Measurements from ENCODE around the gene PMS1.
"Not testable (repeated sequence)": the region's sequence is repeated elsewhere in the genome, so short reads cannot be mapped to it uniquely, and the experiment has no call there.

PMS1 gene

DNA sequence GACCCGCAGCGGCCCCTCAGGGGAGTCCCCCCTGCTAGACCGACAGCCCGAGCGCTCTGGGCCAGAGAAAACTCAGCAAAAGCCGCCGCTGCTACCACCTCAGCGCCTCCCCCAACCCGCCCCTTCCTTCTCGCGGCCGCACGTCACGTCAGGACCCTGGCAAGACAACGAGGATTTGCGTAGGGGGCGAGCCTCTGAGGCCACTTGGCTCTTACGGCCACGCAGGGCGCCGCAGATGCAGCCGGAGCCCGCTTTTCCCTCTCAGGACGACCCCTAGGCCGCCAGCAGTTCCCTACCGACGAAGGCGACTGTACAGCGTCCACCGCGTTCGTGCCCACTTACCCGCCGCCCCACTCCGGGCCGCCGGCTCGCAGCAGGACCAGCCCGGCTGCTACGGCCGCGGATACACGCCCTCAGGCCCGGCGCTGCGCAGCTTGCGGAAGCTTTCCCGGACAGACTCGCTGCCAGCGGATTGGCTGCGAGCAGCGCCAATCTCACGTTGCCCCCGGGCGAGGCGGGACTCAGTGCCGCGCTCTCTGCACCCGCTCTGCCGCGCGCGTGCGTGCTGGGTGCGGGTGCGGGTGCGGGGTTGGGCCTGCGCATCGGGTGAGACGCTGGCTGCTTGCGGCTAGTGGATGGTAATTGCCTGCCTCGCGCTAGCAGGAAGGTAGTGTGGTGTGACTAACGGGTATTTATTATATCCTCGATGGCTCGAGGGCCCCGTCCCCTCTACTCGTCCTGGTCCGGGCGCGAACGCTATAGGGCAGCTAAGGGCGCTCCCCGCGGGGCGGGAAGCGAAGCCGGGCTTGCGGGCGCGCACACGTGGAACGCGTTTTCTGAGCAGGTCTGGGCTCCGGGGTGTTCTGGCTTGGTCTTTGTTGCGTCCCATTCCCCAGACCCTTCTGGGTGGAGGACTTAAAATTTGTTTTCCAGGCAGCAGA lies at the start of gene PMS1, which contains the start of gene ORMDL1:
Gene PMS1 (plus strand): TSS at position 524 of the 941 bp plus-strand sequence. CDS start 7,360 bp downstream, outside the sequence.
Gene ORMDL1 (minus strand): TSS at position 413 of the 941 bp plus-strand sequence. CDS start 1,744 bp downstream, outside the sequence.
- H3K4me1 Mint-ChIP-seq (ENCODE audit: low read depth), result peaks cover 41% of the 10 kb centered on the region

GRCh38 chr2:189751080-189751658 lies 33.1 kb upstream of the PMS1 start:
- Mint-ChIP-seq H3K36me3 (ENCODE audit: low read depth) (peaks cover 5% of the 10 kb centered on the region), H3K4me1 (ENCODE audit: low read depth) (peaks cover 2% of the 10 kb centered on the region), H3K27ac (no peak overlapping the region), H3K4me3 (no peak overlapping the region), H3K27me3 (ENCODE audit: low read depth) (no peaks in the 10 kb centered on the region), H3K9me3 (no peaks in the 10 kb centered on the region)

More for the DNA sequence above, at the start of gene PMS1, which contains the start of gene ORMDL1:
- H3K9me3 Mint-ChIP-seq, result no peaks in the 10 kb centered on the region
- H3K27me3 Mint-ChIP-seq (ENCODE audit: low read depth), result no peaks in the 10 kb centered on the region
- peak within 1 kb of the TSS; percentile 91 for H3K27ac Mint-ChIP-seq
- peaks cover 38% of the 10 kb centered on the region for H3K36me3 Mint-ChIP-seq (ENCODE audit: low read depth)
- H3K4me3 Mint-ChIP-seq, result peak within 1 kb of the TSS; percentile 90

- Mint-ChIP-seq H3K27ac (no peak overlapping the region), H3K36me3 (ENCODE audit: low read depth) (peaks cover 2% of the 10 kb centered on the region), H3K4me3 (no peak overlapping the region), H3K4me1 (ENCODE audit: low read depth) (no peaks in the 10 kb centered on the region), H3K27me3 (ENCODE audit: low read depth) (no peaks in the 10 kb centered on the region), H3K9me3 (no peaks in the 10 kb centered on the region)
Measured at GRCh38 chr2:189756311-189756952, 27.8 kb upstream of the PMS1 start.

GRCh38 chr2:189760154-189760553 lies 24.1 kb upstream of the PMS1 start:
- H3K4me1 Mint-ChIP-seq (ENCODE audit: low read depth); H3K27me3 Mint-ChIP-seq (ENCODE audit: low read depth); H3K27ac Mint-ChIP-seq; H3K4me3 Mint-ChIP-seq; H3K9me3 Mint-ChIP-seq; H3K36me3 Mint-ChIP-seq (ENCODE audit: low read depth): not testable (repeated sequence)

DNA sequence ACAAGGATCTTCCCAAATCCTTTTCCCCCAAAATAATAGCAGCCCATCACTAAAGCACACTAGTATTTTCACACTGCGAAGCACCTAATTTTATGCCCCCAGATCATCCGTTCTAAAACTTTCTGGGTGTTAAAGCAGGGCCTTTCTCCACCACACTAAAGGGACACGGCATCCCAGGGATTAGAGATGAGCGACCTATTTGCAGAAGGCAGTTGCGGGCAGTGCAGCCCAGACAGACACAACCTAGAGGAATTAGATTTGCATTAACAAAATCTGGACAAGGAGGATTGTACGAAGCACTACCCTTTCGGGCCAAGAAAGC lies 22.1 kb upstream of the PMS1 start:
- Mint-ChIP-seq H3K27ac (peak overlapping the region; percentile 99), H3K36me3 (ENCODE audit: low read depth) (peaks cover 9% of the 10 kb centered on the region), H3K4me1 (ENCODE audit: low read depth) (peaks cover 9% of the 10 kb centered on the region), H3K9me3 (no peaks in the 10 kb centered on the region), H3K4me3 (peak overlapping the region; percentile 95), H3K27me3 (ENCODE audit: low read depth) (no peaks in the 10 kb centered on the region)

GRCh38 chr2:189762551-189763298 lies 21.5 kb upstream of the PMS1 start, which contains the start of gene OSGEPL1:
OSGEPL1 (minus strand) TSS chr2:189762792; CDS start chr2:189761640, 1,152 bp downstream.
- Mint-ChIP-seq H3K9me3 (no peaks in the 10 kb centered on the region), H3K4me3 (peak within 1 kb of the TSS; percentile 95), H3K27ac (peak within 1 kb of the TSS; percentile 99), H3K27me3 (ENCODE audit: low read depth) (no peaks in the 10 kb centered on the region), H3K4me1 (ENCODE audit: low read depth) (peaks cover 9% of the 10 kb centered on the region), H3K36me3 (ENCODE audit: low read depth) (peaks cover 9% of the 10 kb centered on the region)

DNA sequence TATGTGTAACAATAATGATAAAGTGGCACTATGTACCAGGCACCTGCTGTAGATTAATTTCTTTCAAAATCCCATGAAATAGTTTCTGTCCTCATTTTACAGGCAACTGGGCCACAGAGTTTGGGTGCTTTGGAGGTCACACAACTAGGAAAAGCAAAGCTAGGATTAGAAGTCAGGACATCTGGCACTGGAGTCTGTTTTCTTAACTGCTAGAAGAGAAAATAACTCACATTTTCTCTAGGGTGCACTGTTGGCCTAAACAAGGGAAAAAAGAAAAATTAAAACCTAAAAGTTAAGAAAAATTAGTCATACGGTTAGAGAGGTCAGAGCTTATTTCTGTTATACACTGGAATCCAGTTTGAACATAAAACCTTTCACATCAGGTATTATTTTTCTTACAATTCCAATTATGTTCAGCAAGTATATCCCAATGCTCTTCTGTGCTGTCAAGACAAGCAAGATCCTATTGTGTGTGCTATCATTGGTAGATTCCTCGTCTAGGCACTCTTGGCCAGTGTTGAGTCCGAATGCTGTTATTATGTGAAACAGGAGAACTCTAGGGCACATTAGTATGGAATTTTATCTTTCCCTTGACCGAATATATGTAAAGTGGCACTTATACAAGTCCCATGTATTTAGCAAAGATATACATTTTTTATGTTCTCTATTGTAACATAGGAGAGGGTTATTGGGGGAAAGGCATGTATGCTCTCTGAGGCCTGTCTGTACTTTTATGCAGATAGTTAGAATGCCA lies 20.2 kb upstream of the PMS1 start:
- Mint-ChIP-seq H3K4me1 (ENCODE audit: low read depth) (peaks cover 9% of the 10 kb centered on the region), H3K36me3 (ENCODE audit: low read depth) (peaks cover 15% of the 10 kb centered on the region), H3K27ac (no peak overlapping the region), H3K4me3 (no peak overlapping the region), H3K27me3 (ENCODE audit: low read depth) (no peaks in the 10 kb centered on the region), H3K9me3 (no peaks in the 10 kb centered on the region)

- Mint-ChIP-seq H3K4me1 (ENCODE audit: low read depth) (no peaks in the 10 kb centered on the region), H3K36me3 (ENCODE audit: low read depth) (peaks cover 36% of the 10 kb centered on the region), H3K27ac (no peak overlapping the region), H3K27me3 (ENCODE audit: low read depth) (no peaks in the 10 kb centered on the region), H3K9me3 (no peaks in the 10 kb centered on the region), H3K4me3 (no peak overlapping the region)
Measured at GRCh38 chr2:189770590-189771322, 13.5 kb upstream of the PMS1 start.

DNA sequence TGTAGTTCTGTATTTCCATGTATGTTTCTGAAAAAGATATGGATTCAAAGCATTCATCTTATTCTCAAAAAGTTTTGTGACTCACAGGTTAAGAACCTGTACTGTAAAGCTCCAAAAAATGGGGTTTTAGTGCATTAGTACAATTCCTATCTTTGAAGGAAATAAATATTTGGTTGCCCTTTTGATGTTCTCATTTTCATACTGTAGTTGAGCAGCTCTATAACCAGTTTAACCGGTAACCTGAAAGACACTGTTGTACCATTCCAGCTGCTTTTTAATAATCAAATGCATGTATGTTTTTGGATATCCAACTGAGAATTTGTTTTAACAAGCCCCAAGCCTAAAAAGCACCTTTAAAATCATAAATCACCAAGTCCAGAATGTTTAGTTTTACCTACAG lies 12.0 kb upstream of the PMS1 start:
- Mint-ChIP-seq H3K27ac (no peak overlapping the region), H3K4me1 (ENCODE audit: low read depth) (peaks cover 2% of the 10 kb centered on the region), H3K4me3 (no peak overlapping the region), H3K27me3 (ENCODE audit: low read depth) (no peaks in the 10 kb centered on the region), H3K9me3 (no peaks in the 10 kb centered on the region), H3K36me3 (ENCODE audit: low read depth) (peaks cover 33% of the 10 kb centered on the region)

GRCh38 chr2:189782221-189782671 lies 2.0 kb upstream of the PMS1 start:
- Mint-ChIP-seq H3K27me3 (ENCODE audit: low read depth) (no peaks in the 10 kb centered on the region), H3K4me1 (ENCODE audit: low read depth) (peaks cover 37% of the 10 kb centered on the region), H3K9me3 (no peaks in the 10 kb centered on the region), H3K27ac (peak overlapping the region; percentile 72), H3K4me3 (peak overlapping the region; percentile 90), H3K36me3 (ENCODE audit: low read depth) (peaks cover 42% of the 10 kb centered on the region)

- Mint-ChIP-seq H3K36me3 (ENCODE audit: low read depth) (peaks cover 44% of the 10 kb centered on the region), H3K4me1 (ENCODE audit: low read depth) (peaks cover 41% of the 10 kb centered on the region), H3K27me3 (ENCODE audit: low read depth) (no peaks in the 10 kb centered on the region), H3K27ac (peak overlapping the region; percentile 91), H3K4me3 (peak overlapping the region; percentile 90), H3K9me3 (no peaks in the 10 kb centered on the region)
Measured at GRCh38 chr2:189783451-189783926, 761 bp upstream of the PMS1 start.

DNA sequence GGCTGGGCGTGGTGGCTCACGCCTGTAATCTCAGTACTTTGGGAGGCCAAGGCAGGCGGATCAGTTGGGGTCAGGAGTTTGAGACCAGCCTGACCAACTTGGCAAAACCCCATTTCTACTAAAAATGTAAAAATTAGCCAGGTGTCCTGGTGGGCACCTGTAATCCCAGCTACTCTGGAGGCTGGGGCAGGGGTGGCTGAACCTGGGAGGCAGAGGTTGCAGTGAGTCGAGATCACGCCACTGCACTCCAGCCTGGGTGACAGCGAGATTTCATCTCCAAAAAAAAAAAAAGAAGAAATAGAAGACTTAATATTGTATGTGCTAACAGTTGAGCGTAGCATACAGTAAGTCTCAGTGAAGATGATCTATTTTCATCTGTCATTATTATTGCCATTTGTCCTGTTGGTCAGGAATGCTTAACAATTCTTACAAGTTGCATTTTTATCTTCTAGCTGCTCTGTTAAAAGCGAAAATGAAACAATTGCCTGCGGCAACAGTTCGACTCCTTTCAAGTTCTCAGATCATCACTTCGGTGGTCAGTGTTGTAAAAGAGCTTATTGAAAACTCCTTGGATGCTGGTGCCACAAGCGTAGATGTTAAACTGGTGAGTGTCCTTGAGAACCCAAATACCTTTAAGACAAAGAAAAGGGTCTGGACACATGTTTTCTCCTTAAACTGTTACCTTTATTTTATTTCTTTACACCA lies 7.2 kb downstream of the PMS1 start:
- H3K27ac Mint-ChIP-seq, result peak overlapping the region; percentile 36
- H3K36me3 Mint-ChIP-seq (ENCODE audit: low read depth), result peaks cover 25% of the 10 kb centered on the region
- peaks cover 12% of the 10 kb centered on the region for H3K4me1 Mint-ChIP-seq (ENCODE audit: low read depth)
- H3K27me3 Mint-ChIP-seq (ENCODE audit: low read depth), result no peaks in the 10 kb centered on the region
- no peaks in the 10 kb centered on the region for H3K9me3 Mint-ChIP-seq
- H3K4me3 Mint-ChIP-seq, result no peak overlapping the region

All from T-helper 1 cell treated with Interleukin-12 subunit alpha and Interleukin-12 subunit beta and Interleukin-4 antibody, amounts not matched to agents 30 μg/mL and 1 μg/mL, for 36 hours (primary cell).